GM12878 (cell line): Measurements from ENCODE around the gene SSH2.
A peak's percentile ranks its signal among the peaks of the same experiment; 100 is the strongest.

Source experiments
- BACH1 ChIP-seq: fragments of 450-650 bp; IDR thresholded peaks from 2 replicates; pipeline ENCODE4 v1.6.1; 2017; ENCODE audit warnings: mild to moderate bottlenecking, borderline replicate concordance
- CTCF ChIP-seq, 3 experiments: IDR thresholded peaks in 2 of 3; conservative IDR thresholded peaks in 1 of 3; 2 replicates each; pipeline ENCODE4 v1.5.1; 2011; ENCODE audit warnings: low read depth in 3 of 3, low read length in 3 of 3, mild to moderate bottlenecking in 3 of 3, control low read depth in 2 of 3, moderate library complexity in 2 of 3, inconsistent platforms in 1 of 3, mixed read lengths in 1 of 3; ENCODE audit not compliant: control insufficient read depth in 2 of 3, insufficient read depth in 1 of 3; ENCODE audit errors: extremely low read depth in 1 of 3
- EP300 ChIP-seq, 2 experiments: fragments of 150-350 bp in 1 of 2; IDR thresholded peaks; 2 replicates each; pipeline ENCODE4 v1.6.1; 2011 to 2012; ENCODE audit warnings: low read depth in 2 of 2, low read length in 2 of 2, borderline replicate concordance in 1 of 2, improper control_type of control experiment in 1 of 2, inconsistent platforms in 1 of 2; ENCODE audit not compliant: control insufficient read depth in 1 of 2
- MYC ChIP-seq: IDR thresholded peaks from 2 replicates; pipeline ENCODE4 v1.6.1; 2011; ENCODE audit warnings: mild to moderate bottlenecking, low read length, moderate library complexity, inconsistent platforms; ENCODE audit not compliant: insufficient read depth, insufficient replicate concordance, insufficient read length, severe bottlenecking
- POLR2A ChIP-seq: IDR thresholded peaks from 2 replicates; pipeline ENCODE4 v1.6.1; 2011; ENCODE audit warnings: low read depth, mild to moderate bottlenecking, low read length
- SUZ12 ChIP-seq: fragments of 200-600 bp; sonication (generic); IDR thresholded peaks from one replicate; pipeline ENCODE4 v1.6.1; 2018; ENCODE audit warnings: antibody characterized with exemption, mild to moderate bottlenecking; ENCODE audit not compliant: unreplicated experiment
- TCF7 ChIP-seq: IDR thresholded peaks from 2 replicates; pipeline ENCODE4 v1.6.1; 2014; ENCODE audit warnings: antibody characterized with exemption, borderline replicate concordance

GRCh38 chr17:29867643-29868181 lies 62.3 kb downstream of the SSH2 start:
- TF ChIP-seq BACH1 (no peak), CTCF (IDR thresholded peaks at IDR 0.05 in 2 of 3, conservative IDR thresholded peaks at IDR 0.05 in 1 of 3; ENCODE audit: control insufficient read depth in 2 of 3, extremely low read depth in 1 of 3, insufficient read depth in 1 of 3, low read depth in 3 of 3, low read length in 3 of 3) (peak in 1 of 3 experiments; percentile 32; a peak in 3 of 6 replicates), MYC (no peak), POLR2A (no peak), TCF7 (no peak), EP300 (IDR thresholded peaks at IDR 0.05; ENCODE audit: borderline replicate concordance in 1 of 2, control insufficient read depth in 1 of 2, low read depth in 2 of 2, low read length in 2 of 2) (no peak), SUZ12 (no peak)
